Epidermal melanocyte (primary cell): ENCODE measurements around the gene PPM1D.
A peak's percentile ranks its signal among the peaks of the same experiment; 100 is the strongest.
"Not testable (repeated sequence)": the region's sequence is repeated elsewhere in the genome, so short reads cannot be mapped to it uniquely, and the experiment has no call there.

Experiments used
- DNase-seq: peaks from one replicate; pipeline ENCODE4 v3.0.0; 2011; ENCODE audit warnings: low spot score; ENCODE audit not compliant: insufficient read length

PPM1D gene

GRCh38 chr17:60599620-60600489 lies at the start of gene PPM1D:
PPM1D (plus strand) TSS chr17:60600193; CDS start chr17:60600415, 222 bp downstream.
- peak; percentile 93 for DNase-seq

- DNase-seq = not testable (repeated sequence)
These were observed 47.7 kb upstream of the PPM1D start for GRCh38 chr17:60552255-60552654.

GRCh38 chr17:60554377-60554788 lies 45.6 kb upstream of the PPM1D start:
- DNase-seq = no peak

- DNase-seq = no peak
These were observed 44.2 kb upstream of the PPM1D start for GRCh38 chr17:60555786-60556185.

GRCh38 chr17:60557805-60558204 lies 42.2 kb upstream of the PPM1D start:
- no peak for DNase-seq

GRCh38 chr17:60559659-60559994 lies 40.4 kb upstream of the PPM1D start:
- no peak for DNase-seq

GRCh38 chr17:60559995-60560859 lies 39.8 kb upstream of the PPM1D start:
- DNase-seq = no peak

GRCh38 chr17:60560860-60561257 lies 39.1 kb upstream of the PPM1D start:
- DNase-seq = no peak

GRCh38 chr17:60562421-60562820 lies 37.6 kb upstream of the PPM1D start:
- DNase-seq = no peak

- DNase-seq = no peak
These were observed 36.2 kb upstream of the PPM1D start for GRCh38 chr17:60563743-60564142.

- DNase-seq = no peak
These were observed 34.8 kb upstream of the PPM1D start for GRCh38 chr17:60565233-60565632.

- no peak for DNase-seq
These were observed 26.5 kb upstream of the PPM1D start for GRCh38 chr17:60573236-60574051.

GRCh38 chr17:60577147-60577915 lies 22.7 kb upstream of the PPM1D start:
- DNase-seq = no peak

GRCh38 chr17:60579090-60579489 lies 20.9 kb upstream of the PPM1D start:
- no peak for DNase-seq

- DNase-seq = no peak
These were observed 20.4 kb upstream of the PPM1D start for GRCh38 chr17:60579551-60579950.

- DNase-seq = no peak
These were observed 17.0 kb upstream of the PPM1D start for GRCh38 chr17:60583008-60583407.

- DNase-seq = no peak
These were observed 14.1 kb upstream of the PPM1D start for GRCh38 chr17:60585887-60586286.

- no peak for DNase-seq
These were observed 13.6 kb upstream of the PPM1D start for GRCh38 chr17:60586288-60586974.

GRCh38 chr17:60590070-60590469 lies 9.9 kb upstream of the PPM1D start:
- no peak for DNase-seq

- no peak for DNase-seq
These were observed 7.2 kb upstream of the PPM1D start for GRCh38 chr17:60592750-60593149.
